ENCODE measurements around the gene CNTFR. TPM values are rescaled to one million over a fixed set of nuclear protein-coding genes. Genes with fewer than 3 reads are reported as not detected.

The CNTFR gene
- total and polyA plus RNA-seq, 2 donors (not counting 1 experiment from before 2014, with no cell fraction given) = not detected

GRCh38 chr9:34550681-34551270 is 38.7 kb downstream of the CNTFR start:
- ATAC-seq (ENCODE audit: low read depth) = no peak
- Histone ChIP-seq H4K20me1 (ENCODE audit: control insufficient read depth, insufficient read depth, low read length, poor library complexity, severe bottlenecking) (no peaks in the 10 kb centered on the region), H3K79me2 (ENCODE audit: control insufficient read depth, insufficient read depth, low read length) (no peaks in the 10 kb centered on the region), H3K27ac (ENCODE audit: low read length in 2 of 2) (no peak overlapping the region), H3K9me3 (ENCODE audit: control extremely low read depth in 1 of 3, control insufficient read depth in 2 of 3, insufficient read depth in 1 of 3, low read length in 2 of 3) (peaks cover 0 to 6% (median 0%) of the 10 kb centered on the region in 3 donors), H3K4me3 (ENCODE audit: control extremely low read depth in 1 of 5, extremely low read depth in 1 of 5, insufficient read depth in 1 of 5, low read depth in 2 of 5, low read length in 4 of 5) (no peak overlapping the region), H3K36me3 (replicated peaks in 1 of 2; ENCODE audit: control extremely low read depth in 1 of 2, control insufficient read depth in 1 of 2, extremely low read depth in 1 of 2, insufficient read depth in 2 of 2, low read length in 1 of 2) (no peaks in the 10 kb centered on the region), H3K27me3 (replicated peaks in 1 of 4; ENCODE audit: control extremely low read depth in 1 of 4, control insufficient read depth in 3 of 4, insufficient read depth in 4 of 4, low read length in 3 of 4) (peaks cover 0 to 20% (median 5%) of the 10 kb centered on the region in 4 experiments), H2AFZ (ENCODE audit: insufficient read depth, low read depth, low read length, poor library complexity, severe bottlenecking) (no peak overlapping the region), H3K4me1 (ENCODE audit: control insufficient read depth in 2 of 2, insufficient read depth in 2 of 2, low read length in 2 of 2) (no peaks in the 10 kb centered on the region), H3K9ac (ENCODE audit: low read length) (no peak overlapping the region), H3K4me2 (replicated peaks; ENCODE audit: low read depth, low read length, poor library complexity, severe bottlenecking) (no peak overlapping the region)
- ChIA-PET POLR2A (no interaction called here), CTCF (no interaction called here)
- TF ChIP-seq, protein P1, sequence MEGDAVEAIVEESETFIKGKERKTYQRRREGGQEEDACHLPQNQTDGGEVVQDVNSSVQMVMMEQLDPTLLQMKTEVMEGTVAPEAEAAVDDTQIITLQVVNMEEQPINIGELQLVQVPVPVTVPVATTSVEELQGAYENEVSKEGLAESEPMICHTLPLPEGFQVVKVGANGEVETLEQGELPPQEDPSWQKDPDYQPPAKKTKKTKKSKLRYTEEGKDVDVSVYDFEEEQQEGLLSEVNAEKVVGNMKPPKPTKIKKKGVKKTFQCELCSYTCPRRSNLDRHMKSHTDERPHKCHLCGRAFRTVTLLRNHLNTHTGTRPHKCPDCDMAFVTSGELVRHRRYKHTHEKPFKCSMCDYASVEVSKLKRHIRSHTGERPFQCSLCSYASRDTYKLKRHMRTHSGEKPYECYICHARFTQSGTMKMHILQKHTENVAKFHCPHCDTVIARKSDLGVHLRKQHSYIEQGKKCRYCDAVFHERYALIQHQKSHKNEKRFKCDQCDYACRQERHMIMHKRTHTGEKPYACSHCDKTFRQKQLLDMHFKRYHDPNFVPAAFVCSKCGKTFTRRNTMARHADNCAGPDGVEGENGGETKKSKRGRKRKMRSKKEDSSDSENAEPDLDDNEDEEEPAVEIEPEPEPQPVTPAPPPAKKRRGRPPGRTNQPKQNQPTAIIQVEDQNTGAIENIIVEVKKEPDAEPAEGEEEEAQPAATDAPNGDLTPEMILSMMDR (IDR thresholded peaks at IDR 0.05) = no peak
- no peak for TF ChIP-seq EZH2 (IDR thresholded peaks at IDR 0.05; ENCODE audit: borderline replicate concordance, insufficient read depth, low read depth, low read length, poor library complexity, severe bottlenecking)
- Mint-ChIP-seq H3K27me3 (peaks cover 32% of the 10 kb centered on the region), H3K9me3 (ENCODE audit: insufficient read depth) (no peaks in the 10 kb centered on the region), H3K27ac (no peak overlapping the region), H3K4me1 (no peaks in the 10 kb centered on the region), H3K4me3 (no peak overlapping the region)
- intact Hi-C loops (cut with micrococcal nuclease) = no loop called here
- 83% methylated on average over 5 of the region's 5 CpGs for WGBS (ENCODE audit: insufficient coverage)
- DNase-seq = no peak

DNA sequence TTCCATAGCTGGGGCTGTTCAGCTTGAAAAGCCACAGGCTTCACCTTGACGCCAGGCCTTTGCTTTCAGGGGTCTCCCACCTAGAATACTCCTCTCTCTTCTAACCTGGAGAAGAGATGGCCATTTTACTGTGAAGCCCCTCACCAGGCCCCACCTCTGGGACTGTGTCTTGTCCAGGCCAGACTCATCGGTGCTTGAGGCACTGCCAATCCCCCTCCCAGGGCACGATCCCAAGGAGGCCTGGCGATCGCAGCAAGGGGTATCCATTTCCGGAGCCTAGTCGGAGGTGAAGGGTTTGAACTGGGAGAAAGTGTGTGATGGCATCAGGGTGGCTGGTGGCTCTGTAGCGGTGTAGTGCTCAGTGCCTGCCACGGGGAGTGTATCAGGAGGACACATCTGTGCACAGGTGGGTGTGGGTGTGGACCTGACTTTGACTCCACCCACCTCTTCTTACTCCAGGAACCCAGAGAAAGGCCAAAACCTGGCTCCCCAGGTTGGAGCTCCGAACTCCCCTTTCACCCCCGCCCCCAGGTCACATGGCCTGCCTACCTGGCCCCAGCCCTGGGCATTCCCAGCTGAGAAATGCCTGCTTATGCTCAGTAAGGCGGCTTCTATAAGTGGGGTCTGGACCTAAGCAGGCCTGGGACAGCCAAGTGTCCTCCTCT is 39.4 kb downstream of the CNTFR start:
- Histone ChIP-seq H3K27ac (ENCODE audit: low read length in 2 of 2) (no peak overlapping the region), H3K79me2 (ENCODE audit: control insufficient read depth, insufficient read depth, low read length) (no peaks in the 10 kb centered on the region), H3K9me3 (ENCODE audit: control extremely low read depth in 1 of 3, control insufficient read depth in 2 of 3, insufficient read depth in 1 of 3, low read length in 2 of 3) (peaks cover 0 to 6% (median 0%) of the 10 kb centered on the region in 3 donors), H4K20me1 (ENCODE audit: control insufficient read depth, insufficient read depth, low read length, poor library complexity, severe bottlenecking) (no peaks in the 10 kb centered on the region), H3K27me3 (replicated peaks in 1 of 4; ENCODE audit: control extremely low read depth in 1 of 4, control insufficient read depth in 3 of 4, insufficient read depth in 4 of 4, low read length in 3 of 4) (peaks cover 0 to 19% (median 5%) of the 10 kb centered on the region in 4 experiments), H3K4me1 (ENCODE audit: control insufficient read depth in 2 of 2, insufficient read depth in 2 of 2, low read length in 2 of 2) (no peaks in the 10 kb centered on the region), H3K4me3 (ENCODE audit: control extremely low read depth in 1 of 5, extremely low read depth in 1 of 5, insufficient read depth in 1 of 5, low read depth in 2 of 5, low read length in 4 of 5) (no peak overlapping the region), H3K4me2 (replicated peaks; ENCODE audit: low read depth, low read length, poor library complexity, severe bottlenecking) (no peak overlapping the region), H3K36me3 (replicated peaks in 1 of 2; ENCODE audit: control extremely low read depth in 1 of 2, control insufficient read depth in 1 of 2, extremely low read depth in 1 of 2, insufficient read depth in 2 of 2, low read length in 1 of 2) (no peaks in the 10 kb centered on the region), H3K9ac (ENCODE audit: low read length) (no peak overlapping the region), H2AFZ (ENCODE audit: insufficient read depth, low read depth, low read length, poor library complexity, severe bottlenecking) (no peak overlapping the region)
- ChIA-PET CTCF (interaction anchor here (1.2 kb wide), 1 partner anchor 84 kb away, joined by 3 read pairs; no protein-coding TSS in a partner anchor), POLR2A (no interaction called here)
- no peak overlapping the region for H3K4me3 Mint-ChIP-seq
- intact Hi-C loops (cut with micrococcal nuclease) = no loop called here
- no peaks in the 10 kb centered on the region for H3K9me3 Mint-ChIP-seq (ENCODE audit: insufficient read depth)
- no peak overlapping the region for H3K27ac Mint-ChIP-seq
- DNase-seq = no peak
- whole genome bisulfite sequencing (ENCODE audit: insufficient coverage) = 83% methylated on average over 8 of the region's 12 CpGs
- TF ChIP-seq, protein P1 (IDR thresholded peaks at IDR 0.05) = no peak
- no peak for TF ChIP-seq EZH2 (IDR thresholded peaks at IDR 0.05; ENCODE audit: borderline replicate concordance, insufficient read depth, low read depth, low read length, poor library complexity, severe bottlenecking)
- peaks cover 33% of the 10 kb centered on the region for H3K27me3 Mint-ChIP-seq
- H3K4me1 Mint-ChIP-seq = no peaks in the 10 kb centered on the region
- no peak for ATAC-seq (ENCODE audit: low read depth)

Data from B cell (primary cell).